ENCODE data around the gene CDC23.

- TF ChIP-seq CTCF (IDR thresholded peaks at IDR 0.05; ENCODE audit: low read depth, low read length, poor library complexity, severe bottlenecking) (no peak), EZH2phosphoT487 (IDR thresholded peaks at IDR 0.05; ENCODE audit: borderline replicate concordance, low read length) (no peak)
Observed at GRCh38 chr5:138149530-138149929, 63.6 kb downstream of the CDC23 start.

Data from DOHH2 (cell line).